NK-92 (cell line): ENCODE measurements around the gene NRXN3.

Experiments used
- DNase-seq: peaks from one replicate; lab custom pipeline; 2025; ENCODE audit not compliant: unreplicated experiment; lab: John Stamatoyannopoulos, UW

NRXN3 gene

GRCh38 chr14:79702197-79702596, 1532.0 kb downstream of the NRXN3 start:
- DNase-seq, result no peak

GRCh38 chr14:79703209-79703608, 1533.0 kb downstream of the NRXN3 start:
- no peak for DNase-seq

GRCh38 chr14:79704041-79704807, 1534.1 kb downstream of the NRXN3 start:
- DNase-seq, result no peak

GRCh38 chr14:79705126-79705894, 1535.1 kb downstream of the NRXN3 start:
- no peak for DNase-seq

GRCh38 chr14:79706382-79706781, 1536.2 kb downstream of the NRXN3 start:
- DNase-seq, result no peak

GRCh38 chr14:79708426-79709388, 1538.5 kb downstream of the NRXN3 start:
- no peak for DNase-seq

- DNase-seq, result no peak
These were observed 1539.4 kb downstream of the NRXN3 start for GRCh38 chr14:79709573-79709972.

- no peak for DNase-seq
These were observed 1542.3 kb downstream of the NRXN3 start for GRCh38 chr14:79712302-79712950.

- DNase-seq, result no peak
These were observed 1551.4 kb downstream of the NRXN3 start for GRCh38 chr14:79721399-79722084.

- DNase-seq, result no peak
These were observed 1555.0 kb downstream of the NRXN3 start for GRCh38 chr14:79724934-79725717.

GRCh38 chr14:79727900-79728299, 1557.7 kb downstream of the NRXN3 start:
- DNase-seq, result no peak

- no peak for DNase-seq
These were observed 1558.2 kb downstream of the NRXN3 start for GRCh38 chr14:79728331-79728730.

- DNase-seq, result no peak
These were observed 1559.6 kb downstream of the NRXN3 start for GRCh38 chr14:79729731-79730130.

- no peak for DNase-seq
These were observed 1560.0 kb downstream of the NRXN3 start for GRCh38 chr14:79730196-79730595.

GRCh38 chr14:79730953-79731352, 1560.8 kb downstream of the NRXN3 start:
- no peak for DNase-seq

GRCh38 chr14:79732911-79733655, 1562.9 kb downstream of the NRXN3 start:
- DNase-seq, result no peak

GRCh38 chr14:79734151-79734550, 1564.0 kb downstream of the NRXN3 start:
- no peak for DNase-seq

GRCh38 chr14:79734656-79735055, 1564.5 kb downstream of the NRXN3 start:
- no peak for DNase-seq

- no peak for DNase-seq
These were observed 1564.9 kb downstream of the NRXN3 start for GRCh38 chr14:79735121-79735520.
